Activated B cell treated with CpG ODN at 0.5 μM for 24 hours (primary cell): ENCODE measurements around the gene LRP4. TPM values are rescaled to one million over a fixed set of nuclear protein-coding genes. Genes with fewer than 3 reads are reported as not detected.
A peak's percentile ranks its signal among the peaks of the same experiment; 100 is the strongest.
"Not testable (repeated sequence)": the region's sequence is repeated elsewhere in the genome, so short reads cannot be mapped to it uniquely, and the experiment has no call there.

Experiments
- ATAC-seq: fragments of 200-7000 bp; cut with Tn5 transposase; one replicate; pipeline ENCODE4 v1.10.0; 2021; ENCODE audit warnings: low read depth, mild to moderate bottlenecking, moderate library complexity
- CTCF ChIA-PET: fragments of 350-600 bp; sonication (Branson Sonifier 250); formaldehyde crosslinking; loops from one replicate; lab custom pipeline; 2021; ENCODE audit warnings: antibody characterized with exemption; lab: Charles Lee
- POLR2A ChIA-PET: fragments of 350-600 bp; sonication (Branson Sonifier 250); formaldehyde crosslinking; loops from one replicate; lab custom pipeline; 2021; ENCODE audit warnings: antibody characterized with exemption; lab: Charles Lee
- DNase-seq: peaks from one replicate; pipeline ENCODE4 v3.0.0; 2022
- H3K27ac Mint-ChIP-seq: one replicate; pipeline ENCODE4 v1.8.0; 2020; ENCODE audit warnings: mixed read lengths
- H3K27me3 Mint-ChIP-seq: one replicate; pipeline ENCODE4 v1.8.0; 2021; ENCODE audit warnings: mixed read lengths
- H3K36me3 Mint-ChIP-seq: one replicate; pipeline ENCODE4 v1.8.0; 2021; ENCODE audit warnings: low read depth, mixed read lengths
- H3K4me1 Mint-ChIP-seq: one replicate; pipeline ENCODE4 v1.8.0; 2021; ENCODE audit warnings: mixed read lengths
- H3K4me3 Mint-ChIP-seq: one replicate; pipeline ENCODE4 v1.8.0; 2020; ENCODE audit warnings: mild to moderate bottlenecking, mixed read lengths
- H3K9me3 Mint-ChIP-seq: one replicate; pipeline ENCODE4 v1.8.0; 2020; ENCODE audit warnings: mixed read lengths
- intact Hi-C: fragments of 100-400 bp; cut with micrococcal nuclease; formaldehyde crosslinking; loops from one replicate; pipeline ENCODE4 v1.15.1; 2024
- total RNA-seq: library from RNA; stranded (reverse); gene quantifications from 2 replicates; pipeline ENCODE4 v1.2.3, GENCODE V29; 2022
- TF ChIP-seq, protein P1 (sequence below): fragments of 200-600 bp; IDR thresholded peaks from one replicate; pipeline ENCODE4 v1.8.0; 2022; ENCODE audit warnings: antibody characterized with exemption, mild to moderate bottlenecking

Gene LRP4, protein sequence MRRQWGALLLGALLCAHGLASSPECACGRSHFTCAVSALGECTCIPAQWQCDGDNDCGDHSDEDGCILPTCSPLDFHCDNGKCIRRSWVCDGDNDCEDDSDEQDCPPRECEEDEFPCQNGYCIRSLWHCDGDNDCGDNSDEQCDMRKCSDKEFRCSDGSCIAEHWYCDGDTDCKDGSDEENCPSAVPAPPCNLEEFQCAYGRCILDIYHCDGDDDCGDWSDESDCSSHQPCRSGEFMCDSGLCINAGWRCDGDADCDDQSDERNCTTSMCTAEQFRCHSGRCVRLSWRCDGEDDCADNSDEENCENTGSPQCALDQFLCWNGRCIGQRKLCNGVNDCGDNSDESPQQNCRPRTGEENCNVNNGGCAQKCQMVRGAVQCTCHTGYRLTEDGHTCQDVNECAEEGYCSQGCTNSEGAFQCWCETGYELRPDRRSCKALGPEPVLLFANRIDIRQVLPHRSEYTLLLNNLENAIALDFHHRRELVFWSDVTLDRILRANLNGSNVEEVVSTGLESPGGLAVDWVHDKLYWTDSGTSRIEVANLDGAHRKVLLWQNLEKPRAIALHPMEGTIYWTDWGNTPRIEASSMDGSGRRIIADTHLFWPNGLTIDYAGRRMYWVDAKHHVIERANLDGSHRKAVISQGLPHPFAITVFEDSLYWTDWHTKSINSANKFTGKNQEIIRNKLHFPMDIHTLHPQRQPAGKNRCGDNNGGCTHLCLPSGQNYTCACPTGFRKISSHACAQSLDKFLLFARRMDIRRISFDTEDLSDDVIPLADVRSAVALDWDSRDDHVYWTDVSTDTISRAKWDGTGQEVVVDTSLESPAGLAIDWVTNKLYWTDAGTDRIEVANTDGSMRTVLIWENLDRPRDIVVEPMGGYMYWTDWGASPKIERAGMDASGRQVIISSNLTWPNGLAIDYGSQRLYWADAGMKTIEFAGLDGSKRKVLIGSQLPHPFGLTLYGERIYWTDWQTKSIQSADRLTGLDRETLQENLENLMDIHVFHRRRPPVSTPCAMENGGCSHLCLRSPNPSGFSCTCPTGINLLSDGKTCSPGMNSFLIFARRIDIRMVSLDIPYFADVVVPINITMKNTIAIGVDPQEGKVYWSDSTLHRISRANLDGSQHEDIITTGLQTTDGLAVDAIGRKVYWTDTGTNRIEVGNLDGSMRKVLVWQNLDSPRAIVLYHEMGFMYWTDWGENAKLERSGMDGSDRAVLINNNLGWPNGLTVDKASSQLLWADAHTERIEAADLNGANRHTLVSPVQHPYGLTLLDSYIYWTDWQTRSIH (N-terminal part only)
- 0.16 TPM in 1 of 2 replicates, not detected in the other for total RNA-seq

DNA sequence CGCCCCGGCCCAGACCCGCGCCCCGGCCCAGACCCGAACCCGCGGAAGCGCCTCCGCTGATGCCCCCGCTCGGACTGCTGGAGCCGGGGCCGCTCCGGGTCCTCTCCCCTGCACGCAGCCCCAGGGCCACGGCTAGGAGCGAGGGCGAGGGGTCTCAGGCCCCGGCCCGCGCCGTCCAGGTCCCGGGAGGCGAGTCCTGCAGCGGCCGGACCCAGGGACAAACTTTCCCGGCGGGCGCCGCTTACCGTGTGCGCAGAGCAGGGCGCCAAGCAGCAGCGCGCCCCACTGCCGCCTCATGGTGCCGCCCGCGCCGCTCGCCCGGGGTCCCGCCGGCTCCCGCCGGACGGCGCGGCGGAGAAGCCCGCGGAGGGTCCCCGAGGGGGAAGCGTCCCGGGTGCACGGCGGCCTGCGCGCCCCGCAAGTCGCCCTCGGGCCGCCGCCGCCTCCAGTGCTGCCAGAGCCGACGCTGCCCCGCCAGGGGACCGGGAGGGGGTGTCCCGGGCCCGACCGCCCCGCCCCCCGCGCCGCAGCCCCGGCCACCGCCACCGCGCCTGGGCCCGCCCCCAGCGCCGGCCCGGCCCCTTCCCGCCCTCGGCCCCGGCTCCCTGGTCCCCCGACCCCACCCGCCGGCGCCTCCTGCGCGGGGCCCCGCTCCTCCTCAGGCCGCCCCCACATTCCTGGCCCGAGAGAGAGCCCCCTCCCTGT, at the start of gene LRP4:
LRP4 (minus strand) TSS at position 468 of the 705 bp plus-strand sequence; CDS start at position 297, 171 bp downstream.
- TF ChIP-seq, protein P1, sequence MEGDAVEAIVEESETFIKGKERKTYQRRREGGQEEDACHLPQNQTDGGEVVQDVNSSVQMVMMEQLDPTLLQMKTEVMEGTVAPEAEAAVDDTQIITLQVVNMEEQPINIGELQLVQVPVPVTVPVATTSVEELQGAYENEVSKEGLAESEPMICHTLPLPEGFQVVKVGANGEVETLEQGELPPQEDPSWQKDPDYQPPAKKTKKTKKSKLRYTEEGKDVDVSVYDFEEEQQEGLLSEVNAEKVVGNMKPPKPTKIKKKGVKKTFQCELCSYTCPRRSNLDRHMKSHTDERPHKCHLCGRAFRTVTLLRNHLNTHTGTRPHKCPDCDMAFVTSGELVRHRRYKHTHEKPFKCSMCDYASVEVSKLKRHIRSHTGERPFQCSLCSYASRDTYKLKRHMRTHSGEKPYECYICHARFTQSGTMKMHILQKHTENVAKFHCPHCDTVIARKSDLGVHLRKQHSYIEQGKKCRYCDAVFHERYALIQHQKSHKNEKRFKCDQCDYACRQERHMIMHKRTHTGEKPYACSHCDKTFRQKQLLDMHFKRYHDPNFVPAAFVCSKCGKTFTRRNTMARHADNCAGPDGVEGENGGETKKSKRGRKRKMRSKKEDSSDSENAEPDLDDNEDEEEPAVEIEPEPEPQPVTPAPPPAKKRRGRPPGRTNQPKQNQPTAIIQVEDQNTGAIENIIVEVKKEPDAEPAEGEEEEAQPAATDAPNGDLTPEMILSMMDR: no peak
- ChIA-PET CTCF (no interaction called here), POLR2A (no interaction called here)
- Mint-ChIP-seq H3K36me3 (no peaks in the 10 kb centered on the region), H3K27ac (no peak within 1 kb of the TSS), H3K9me3 (no peaks in the 10 kb centered on the region), H3K27me3 (peaks cover 51% of the 10 kb centered on the region), H3K4me3 (peak within 1 kb of the TSS; percentile 80), H3K4me1 (peaks cover 29% of the 10 kb centered on the region)
- intact Hi-C loops: loop anchor here (1.0 to 5.0 kb wide), 2 partner anchors 71 to 301 kb away; partner anchors contain the start of genes ATG13, CKAP5 and HARBI1
- ATAC-seq (peak; percentile 84), DNase-seq (peak; percentile 72)

DNA sequence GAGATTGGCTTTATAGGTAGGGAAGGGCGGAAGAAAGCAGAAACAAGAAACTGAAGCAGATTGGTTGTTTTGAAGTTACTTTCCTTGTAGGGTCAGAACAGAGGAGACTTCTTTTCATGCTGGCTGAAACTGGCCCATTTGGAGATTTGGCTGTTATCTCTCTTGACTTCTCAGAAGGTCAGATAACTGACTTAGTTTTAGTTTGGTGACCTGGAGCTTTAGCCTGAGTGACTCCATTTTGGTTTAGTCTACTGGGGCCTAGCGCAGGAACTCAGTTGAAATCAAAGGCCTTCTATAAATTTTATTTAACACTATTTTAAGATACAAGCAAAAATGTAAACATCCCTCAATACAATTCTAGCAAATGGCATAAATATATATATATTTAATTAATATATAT, 49.6 kb upstream of the LRP4 start:
- peaks cover 10% of the 10 kb centered on the region for H3K36me3 Mint-ChIP-seq
- H3K27ac Mint-ChIP-seq: no peak overlapping the region
- no peaks in the 10 kb centered on the region for H3K27me3 Mint-ChIP-seq
- TF ChIP-seq, protein P1: no peak
- DNase-seq (no peak), ATAC-seq (no peak)
- H3K9me3 Mint-ChIP-seq: no peaks in the 10 kb centered on the region
- H3K4me3 Mint-ChIP-seq: no peak overlapping the region
- POLR2A ChIA-PET: no interaction called here
- CTCF ChIA-PET: no interaction called here
- intact Hi-C loops: no loop called here
- H3K4me1 Mint-ChIP-seq: no peaks in the 10 kb centered on the region

DNA sequence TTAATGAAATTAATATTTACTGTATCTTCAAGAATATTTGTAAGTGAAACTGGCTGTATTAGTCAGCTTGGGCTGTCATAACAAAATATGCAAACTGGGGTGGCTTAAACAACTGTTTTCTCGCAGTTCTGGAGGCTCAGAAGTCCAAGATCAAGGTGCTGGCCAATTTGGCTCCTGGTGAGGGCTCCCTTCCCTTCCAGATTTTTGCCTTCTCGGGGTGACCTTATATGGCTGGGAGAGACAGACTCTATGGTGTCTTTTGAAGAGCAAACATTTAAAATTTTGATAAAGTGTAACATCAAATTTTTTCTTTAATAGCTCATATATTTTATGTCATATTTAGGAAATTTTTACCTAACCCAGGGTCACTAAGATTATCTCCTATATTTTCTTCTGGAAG, 48.4 kb upstream of the LRP4 start:
- TF ChIP-seq, protein P1: no peak
- ATAC-seq: no peak
- no peak overlapping the region for H3K27ac Mint-ChIP-seq
- intact Hi-C loops: no loop called here
- CTCF ChIA-PET: interaction anchor here (1.2 kb wide), 1 partner anchor 36 kb away, joined by 3 read pairs; no protein-coding TSS in a partner anchor
- H3K4me1 Mint-ChIP-seq: no peaks in the 10 kb centered on the region
- H3K36me3 Mint-ChIP-seq: peaks cover 14% of the 10 kb centered on the region
- no peaks in the 10 kb centered on the region for H3K27me3 Mint-ChIP-seq
- POLR2A ChIA-PET: no interaction called here
- no peak overlapping the region for H3K4me3 Mint-ChIP-seq
- H3K9me3 Mint-ChIP-seq: no peaks in the 10 kb centered on the region
- DNase-seq: no peak

DNA sequence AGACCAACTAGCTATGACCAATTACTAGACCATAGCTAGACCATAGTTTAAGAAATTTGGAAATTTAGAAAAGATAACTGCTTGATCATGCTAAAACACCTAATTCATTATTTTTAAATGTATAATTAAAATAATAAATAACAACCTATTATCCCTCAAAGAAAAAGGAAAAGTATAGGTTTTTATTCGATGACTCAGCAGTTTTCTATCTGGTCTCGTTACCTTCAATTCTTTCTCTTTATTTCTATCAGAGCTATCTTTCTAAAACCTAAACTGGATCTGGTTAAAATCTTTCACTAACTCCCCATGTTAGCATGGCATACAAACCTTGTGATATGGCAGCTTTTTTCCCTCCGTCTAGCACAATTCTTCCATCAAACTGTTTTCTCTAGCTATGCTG, 45.5 kb upstream of the LRP4 start:
- H3K4me3 Mint-ChIP-seq: no peak overlapping the region
- H3K27ac Mint-ChIP-seq: no peak overlapping the region
- POLR2A ChIA-PET: no interaction called here
- peaks cover 36% of the 10 kb centered on the region for H3K36me3 Mint-ChIP-seq
- ATAC-seq: no peak
- no peaks in the 10 kb centered on the region for H3K27me3 Mint-ChIP-seq
- H3K4me1 Mint-ChIP-seq: no peaks in the 10 kb centered on the region
- CTCF ChIA-PET: no interaction called here
- H3K9me3 Mint-ChIP-seq: peaks cover 8% of the 10 kb centered on the region
- DNase-seq: no peak
- intact Hi-C loops: no loop called here
- TF ChIP-seq, protein P1: no peak

DNA sequence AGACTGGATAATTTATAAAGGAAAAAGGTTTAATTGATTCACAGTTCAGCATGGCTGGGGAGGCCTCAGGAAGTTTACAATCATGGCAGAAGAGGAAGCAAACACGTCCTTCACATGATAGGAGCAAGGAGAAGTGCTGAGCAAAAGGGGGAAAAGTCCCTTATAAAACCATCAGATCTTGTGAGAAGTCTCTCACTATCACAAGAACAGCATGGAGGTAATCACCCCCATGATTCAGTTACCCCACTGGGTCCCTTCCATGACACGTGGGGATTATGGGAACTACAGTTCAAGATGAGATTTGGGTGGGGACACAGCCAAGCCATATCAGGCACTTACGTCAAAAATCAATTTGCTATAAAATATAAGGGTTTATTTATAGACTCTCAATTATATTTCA, 43.5 kb upstream of the LRP4 start:
- intact Hi-C loops, H3K4me1 Mint-ChIP-seq, DNase-seq, CTCF ChIA-PET, H3K4me3 Mint-ChIP-seq, H3K27me3 Mint-ChIP-seq, ATAC-seq, H3K27ac Mint-ChIP-seq, POLR2A ChIA-PET: not testable (repeated sequence)
- peaks cover 44% of the 10 kb centered on the region for H3K36me3 Mint-ChIP-seq
- peaks cover 13% of the 10 kb centered on the region for H3K9me3 Mint-ChIP-seq
